HG02852 (cell line): ENCODE data around the gene PRRX2.
"Not testable (repeated sequence)": the region's sequence is repeated elsewhere in the genome, so short reads cannot be mapped to it uniquely, and the experiment has no call there.

Source experiments
- ATAC-seq: cut with Tn5 transposase; IDR thresholded peaks from one replicate; pipeline ENCODE4 v1.9.1; 2021; ENCODE audit warnings: mild to moderate bottlenecking, moderate library complexity; ENCODE audit not compliant: unreplicated experiment

Gene PRRX2

DNA sequence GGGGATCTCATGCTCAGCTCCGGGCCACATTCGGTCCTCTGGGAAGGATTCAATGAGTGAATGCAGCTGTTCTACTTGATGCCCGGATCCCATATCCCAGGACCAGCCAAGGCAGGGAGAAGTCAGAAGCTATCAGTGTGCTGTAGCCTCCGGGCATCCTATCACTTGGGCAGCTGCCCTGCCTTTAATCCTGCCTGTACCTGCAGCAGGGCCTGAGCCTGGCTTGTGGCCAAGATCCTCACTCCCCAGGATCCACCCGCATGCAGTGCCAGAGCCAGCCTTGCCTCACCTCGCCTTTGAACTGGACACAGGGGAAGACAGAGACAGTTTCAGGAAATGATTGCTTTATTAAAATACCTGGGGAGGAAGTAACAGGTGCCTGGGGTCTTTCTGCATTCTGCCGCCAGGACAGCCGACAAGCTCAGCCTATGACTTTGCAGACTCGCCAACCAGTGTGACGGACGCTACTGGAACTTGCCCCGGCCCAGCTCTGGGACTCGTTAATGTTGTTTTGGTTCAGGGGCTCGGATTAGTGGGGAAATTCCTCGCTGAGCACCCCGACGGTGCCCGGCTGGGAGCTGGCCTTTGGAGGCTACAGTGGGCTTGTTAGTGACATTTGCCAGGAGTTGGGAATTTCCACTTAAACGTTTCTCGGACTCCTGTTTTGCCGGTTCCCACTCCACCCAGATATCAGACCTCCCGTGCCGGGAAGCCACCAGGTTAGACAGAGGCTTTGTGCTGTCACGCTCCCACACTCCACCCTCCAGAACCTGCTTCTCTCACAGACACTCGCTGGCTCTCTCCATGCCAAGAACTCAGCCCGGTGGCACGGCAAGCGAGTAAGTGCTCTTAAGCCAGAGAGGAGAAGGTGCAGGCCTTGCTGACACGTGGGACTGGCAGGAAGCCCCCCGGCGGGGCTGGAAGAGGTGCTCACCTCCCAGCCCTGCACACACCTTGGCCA is 86.7 kb downstream of the PRRX2 start:
- ATAC-seq, result no peak

DNA sequence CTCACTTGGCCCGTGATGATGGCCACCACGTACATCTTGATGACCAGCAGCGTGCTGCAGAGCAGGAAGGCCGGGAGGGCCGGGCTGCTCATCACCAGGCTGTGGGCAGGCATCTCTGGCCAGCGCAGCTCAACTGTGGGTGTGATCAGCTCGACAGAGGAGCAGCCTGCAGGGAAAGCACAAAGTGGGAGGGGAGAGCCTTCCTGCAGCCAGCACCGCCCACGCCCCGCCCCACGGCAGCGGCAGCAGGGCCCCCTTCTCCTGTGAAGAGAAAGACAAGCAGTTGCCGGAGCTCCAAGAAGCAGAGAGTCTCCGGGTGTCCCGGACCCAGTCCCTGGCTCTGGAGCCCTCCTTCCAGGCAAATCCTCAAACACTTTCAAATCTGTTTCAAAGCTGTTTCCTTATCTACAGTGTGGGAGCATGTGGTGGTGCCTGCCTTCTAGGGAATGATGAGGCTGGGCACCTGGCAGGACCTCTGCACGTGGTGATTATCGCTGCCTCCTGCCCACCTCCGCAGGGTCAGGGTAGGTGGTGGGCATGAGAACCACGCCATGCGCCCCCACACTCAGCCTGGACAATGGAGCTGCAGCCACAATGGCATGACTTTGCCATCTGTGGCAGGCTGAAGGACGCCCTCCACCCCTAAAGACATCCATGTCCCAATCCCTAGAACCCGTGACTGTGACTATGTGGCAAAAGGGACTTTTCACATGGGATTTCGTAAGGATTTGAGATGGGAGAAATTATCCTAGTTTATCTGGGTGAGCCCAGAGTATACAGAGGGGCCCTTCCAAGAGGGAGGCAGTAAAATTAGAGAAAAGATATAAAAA is 87.7 kb downstream of the PRRX2 start, which contains the start of gene PTGES:
PTGES (minus strand) TSS at position 143 of the 830 bp plus-strand sequence; CDS start at position 113, 30 bp downstream.
- ATAC-seq, result no peak

DNA sequence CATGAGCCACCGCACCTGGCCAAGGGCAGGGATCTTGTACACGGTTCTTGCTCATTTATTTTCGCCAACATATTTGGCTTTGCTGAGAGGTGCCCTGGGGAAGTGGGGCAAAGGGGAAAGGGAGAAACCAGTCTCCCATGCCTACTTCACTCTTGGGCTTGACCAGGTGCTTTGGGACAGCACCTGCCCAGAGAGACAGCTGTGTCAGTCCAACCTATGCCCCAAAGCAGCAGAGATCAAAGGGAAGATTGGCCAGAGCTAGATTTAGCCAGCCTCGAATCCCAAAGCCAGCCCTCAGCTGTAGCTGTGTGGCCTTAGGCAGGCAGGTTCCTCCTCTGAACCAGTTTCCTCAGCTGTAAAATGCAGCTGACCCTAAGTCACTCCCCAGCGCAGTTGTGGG is 89.7 kb downstream of the PRRX2 start:
- no peak for ATAC-seq

DNA sequence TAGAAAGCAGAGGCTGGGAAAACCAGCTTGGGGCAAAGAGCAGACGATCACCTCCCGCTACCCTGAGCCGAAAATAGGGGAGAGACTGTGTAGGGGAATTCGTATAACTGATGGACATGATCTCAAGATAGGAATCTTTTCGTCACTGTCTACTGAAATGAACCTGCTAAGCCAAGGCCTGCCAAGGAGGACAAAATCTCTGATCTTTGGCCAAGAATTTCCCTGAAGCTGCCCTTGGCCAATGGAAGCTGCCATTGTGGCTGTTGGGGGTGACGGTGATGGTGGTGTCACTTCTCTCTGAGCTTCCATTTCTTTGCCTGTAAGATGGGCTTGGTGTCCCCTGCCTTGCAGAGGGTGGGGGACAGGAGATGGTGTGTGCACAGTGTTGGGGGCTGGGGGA is 90.7 kb downstream of the PRRX2 start:
- ATAC-seq, result no peak

DNA sequence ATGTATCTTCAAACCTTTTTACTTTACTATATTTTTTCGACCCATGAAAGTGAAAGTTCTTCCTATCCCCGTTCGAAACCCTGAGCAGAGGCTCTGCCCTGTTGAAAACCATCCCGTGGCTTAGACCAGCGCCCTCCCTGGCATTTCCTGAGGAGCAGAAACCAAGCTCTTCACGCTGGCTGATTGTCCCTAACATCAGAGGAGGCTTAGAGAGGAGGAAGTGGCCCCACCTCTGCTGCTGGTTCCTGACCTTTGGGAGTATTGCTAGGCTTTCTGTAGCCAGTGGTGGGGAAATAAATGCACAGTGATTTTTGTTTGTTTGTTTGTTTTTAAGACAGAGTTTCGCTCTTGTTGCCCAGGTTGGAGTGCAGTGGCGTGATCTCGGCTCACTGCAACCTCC is 91.6 kb downstream of the PRRX2 start:
- ATAC-seq, result no peak

DNA sequence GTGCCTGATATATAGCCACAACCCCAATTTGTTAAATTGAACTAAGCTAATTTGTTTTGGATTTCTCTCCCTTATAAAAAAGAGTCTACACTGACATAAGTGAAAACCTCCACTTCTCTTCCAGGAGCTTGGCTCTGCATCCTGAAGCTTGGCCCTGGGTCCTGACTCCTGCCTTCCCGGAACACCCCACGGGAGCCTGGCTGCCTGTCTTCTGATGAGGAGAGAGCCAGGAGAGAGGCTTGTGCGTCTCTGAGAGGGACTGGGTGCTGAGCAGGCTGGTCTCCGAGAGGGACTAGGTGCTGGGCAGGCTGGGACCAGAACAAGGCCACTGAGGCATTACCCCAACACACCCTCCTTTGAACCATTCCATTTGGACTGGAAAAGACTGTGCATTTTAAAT is 93.9 kb downstream of the PRRX2 start:
- no peak for ATAC-seq

DNA sequence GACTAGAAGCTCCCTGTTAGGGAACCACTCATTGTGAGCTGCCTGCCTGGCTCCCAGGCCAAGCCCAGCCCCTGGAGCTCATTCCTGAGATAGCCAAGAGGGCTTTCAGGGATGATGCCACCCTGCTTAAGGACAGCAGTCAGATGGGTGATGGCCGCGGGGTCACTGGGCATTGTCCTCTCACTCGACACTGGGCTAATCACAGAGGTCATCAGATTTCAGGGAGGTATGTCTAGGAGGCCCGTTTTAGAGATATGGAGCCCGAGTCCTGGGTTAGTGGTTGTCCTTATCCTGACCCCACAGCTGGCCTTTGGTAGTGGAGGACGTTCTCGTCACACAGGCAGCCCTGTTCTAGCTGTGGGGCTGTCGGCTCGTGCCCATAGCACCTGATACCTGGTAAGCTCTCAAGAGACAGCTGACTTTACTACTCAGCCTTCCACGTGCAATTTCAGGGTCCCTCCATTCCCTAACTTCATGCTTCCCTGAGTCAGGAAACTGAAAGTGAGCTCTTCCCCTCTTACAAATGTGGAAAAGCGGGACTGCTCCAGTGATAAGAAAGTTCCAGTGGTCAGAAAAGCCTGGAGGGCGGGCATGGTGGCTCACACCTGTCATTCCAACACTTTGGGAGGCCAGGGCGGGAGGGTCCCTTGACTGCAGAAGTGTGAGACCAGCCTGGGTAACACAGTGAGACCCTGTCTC is 94.5 kb downstream of the PRRX2 start:
- no peak for ATAC-seq

DNA sequence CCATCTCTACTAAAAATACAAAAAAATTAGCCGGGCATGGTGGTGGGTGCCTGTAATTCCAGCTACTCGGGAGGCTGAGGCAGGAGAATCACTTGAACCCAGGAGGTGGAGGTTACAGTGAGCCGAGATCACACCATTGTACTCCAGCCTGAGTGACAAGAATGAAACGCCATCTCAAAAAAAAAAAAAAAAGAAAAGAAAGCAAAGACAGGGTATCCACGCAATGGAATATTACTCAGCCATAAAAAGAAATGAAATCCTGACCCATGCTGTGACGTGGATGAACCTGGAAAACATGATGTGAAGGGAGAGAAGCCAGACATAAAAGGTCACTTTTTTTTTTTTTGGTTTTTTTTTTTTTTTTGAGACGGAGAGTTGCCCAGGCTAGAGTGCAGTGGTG is 95.3 kb downstream of the PRRX2 start:
- not testable (repeated sequence) for ATAC-seq

DNA sequence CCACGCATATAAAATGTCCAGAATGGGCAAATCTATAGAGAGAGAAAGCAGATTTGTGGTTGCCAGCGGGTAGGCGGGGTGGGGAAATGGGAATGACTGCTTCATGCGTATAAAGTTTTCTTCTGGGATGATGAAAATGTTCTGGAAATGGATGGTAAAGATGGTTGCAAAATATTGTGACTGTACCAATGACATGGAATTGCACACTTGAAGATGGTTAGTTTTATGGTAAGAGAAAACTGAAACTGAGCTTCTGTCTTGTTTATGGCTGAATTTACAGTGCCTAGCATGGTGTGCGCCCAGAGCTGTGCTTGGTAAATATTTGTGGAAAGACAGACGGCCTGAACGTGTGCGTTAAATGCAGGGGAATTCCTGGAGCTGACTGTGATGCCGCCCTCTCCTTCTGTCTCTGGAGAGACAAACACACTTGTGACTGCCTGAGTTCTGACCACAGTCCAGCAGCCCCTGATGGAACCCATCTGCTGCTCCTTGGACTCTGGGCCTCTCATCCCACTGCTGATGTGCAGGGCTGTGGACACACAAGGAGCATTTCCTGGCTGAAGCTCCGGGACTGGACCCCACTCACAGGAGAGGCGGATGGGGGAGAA is 96.0 kb downstream of the PRRX2 start:
- ATAC-seq, result no peak

DNA sequence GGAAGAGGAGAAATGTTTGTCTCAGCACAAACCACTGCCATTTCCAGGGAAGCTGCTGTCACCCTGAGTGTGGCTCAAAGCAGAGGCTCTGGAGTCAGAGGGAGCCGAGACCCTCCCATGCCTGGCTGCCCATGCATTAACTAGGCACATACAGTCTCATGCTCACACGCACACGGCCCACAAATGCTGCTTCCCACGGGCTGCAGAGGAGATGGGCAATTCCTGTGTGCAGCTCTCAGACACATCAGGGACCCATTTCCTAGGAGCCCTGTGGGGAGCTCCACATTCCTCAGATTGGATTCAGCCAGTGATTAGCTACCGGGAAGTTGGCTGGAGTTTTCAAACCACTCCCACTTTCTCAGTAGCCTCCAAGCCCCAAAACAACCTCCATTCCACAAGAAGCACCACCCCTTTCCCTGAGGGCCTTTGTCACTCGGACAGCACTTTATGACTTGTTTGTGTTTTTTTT is 96.5 kb downstream of the PRRX2 start:
- ATAC-seq, result no peak

DNA sequence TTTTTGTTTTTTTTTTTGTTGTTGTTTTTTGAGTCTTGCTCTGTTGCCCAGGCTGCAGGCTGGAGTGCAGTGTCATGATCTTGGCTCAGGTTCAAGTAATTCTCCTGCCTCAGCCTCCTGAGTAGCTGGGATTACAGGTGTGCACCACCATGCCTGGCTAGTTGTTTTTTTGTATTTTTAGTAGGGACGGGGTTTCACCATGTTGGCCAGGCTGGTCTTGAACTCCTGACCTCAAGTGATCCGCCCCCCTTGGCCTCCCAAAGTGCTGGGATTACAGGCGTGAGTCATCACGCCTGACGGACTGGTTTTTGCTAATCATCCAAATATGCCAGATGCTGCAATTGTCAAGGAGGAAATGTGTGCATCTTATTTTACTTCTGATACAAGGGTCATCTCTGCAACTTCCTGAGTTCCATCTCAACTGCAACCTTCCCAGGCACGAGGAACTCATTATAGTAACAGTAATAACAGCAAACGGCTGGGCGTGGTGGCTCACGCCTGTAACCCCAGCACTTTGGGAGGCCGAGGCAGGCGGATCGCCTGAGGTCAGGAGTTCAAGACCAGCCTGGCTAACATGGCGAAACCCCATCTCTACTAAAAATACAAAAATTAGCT is 97.0 kb downstream of the PRRX2 start:
- not testable (repeated sequence) for ATAC-seq

DNA sequence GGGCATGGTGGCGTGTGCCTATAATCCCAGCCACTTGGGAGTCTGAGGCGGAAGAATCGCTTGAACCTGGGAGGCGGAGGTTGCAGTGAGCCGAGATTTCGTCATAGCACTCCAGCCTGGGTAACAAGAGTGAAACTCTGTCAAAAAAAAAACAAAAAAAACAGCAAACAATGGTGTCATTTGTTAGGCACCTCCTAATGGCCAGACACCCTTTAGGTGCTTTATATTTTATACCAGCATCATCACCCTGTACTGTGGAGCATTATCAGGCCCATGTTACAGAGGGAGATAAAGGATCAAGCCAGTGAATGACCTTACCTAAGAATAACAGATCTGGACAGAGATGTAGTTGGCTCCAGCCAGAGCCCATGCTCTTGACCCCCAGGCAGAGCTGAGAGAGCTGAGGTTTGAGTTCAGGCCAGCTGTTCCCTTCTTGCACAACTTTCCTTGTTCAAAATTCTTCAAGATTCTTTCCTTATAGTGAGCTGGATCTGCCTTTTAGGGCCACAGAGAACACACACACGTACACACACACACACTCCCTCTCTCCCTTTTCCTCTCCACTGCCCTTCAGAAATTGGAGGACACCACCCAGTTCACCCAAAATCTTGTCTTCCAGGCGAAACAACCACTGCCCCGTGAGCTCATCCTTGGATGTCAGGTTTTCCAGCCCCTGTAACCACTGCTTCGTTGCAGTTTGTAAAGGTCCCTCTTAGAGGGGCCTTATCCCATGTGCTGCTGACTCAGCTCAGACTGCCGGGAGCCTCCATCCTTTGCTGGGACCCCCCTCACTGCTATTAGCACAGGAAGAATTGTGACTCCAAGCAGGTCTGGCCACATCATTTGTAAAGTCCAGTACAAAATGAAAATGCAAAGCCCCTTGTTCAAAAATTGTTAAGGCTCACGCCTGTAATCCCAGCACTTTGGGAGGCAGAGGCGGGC is 97.8 kb downstream of the PRRX2 start:
- no peak for ATAC-seq

DNA sequence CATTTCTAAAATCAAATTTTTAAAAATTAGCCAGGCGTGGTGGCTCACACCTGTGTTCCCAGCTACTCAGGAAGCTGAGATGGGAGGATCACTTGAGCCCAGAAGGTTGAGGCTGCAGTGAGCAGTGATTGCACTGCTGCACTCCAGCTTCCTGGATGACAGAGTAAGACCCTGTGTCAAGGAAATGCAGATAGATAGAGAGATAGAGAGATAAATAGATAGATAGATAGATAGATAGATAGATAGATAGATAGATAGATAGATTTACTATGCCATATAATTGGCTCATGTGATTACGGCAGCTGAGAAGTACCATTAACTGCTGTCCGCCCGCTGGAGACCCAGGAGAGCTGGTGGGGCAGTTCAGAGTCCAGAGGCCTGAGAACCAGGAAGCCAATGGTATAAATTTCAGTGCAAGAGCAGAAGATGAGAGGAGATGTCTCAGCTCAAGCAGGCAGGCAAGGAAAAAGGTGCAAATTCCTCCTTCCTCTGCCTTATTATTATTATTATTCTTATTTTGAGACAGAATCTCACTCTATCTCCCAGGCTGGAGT is 100.4 kb downstream of the PRRX2 start:
- no peak for ATAC-seq

DNA sequence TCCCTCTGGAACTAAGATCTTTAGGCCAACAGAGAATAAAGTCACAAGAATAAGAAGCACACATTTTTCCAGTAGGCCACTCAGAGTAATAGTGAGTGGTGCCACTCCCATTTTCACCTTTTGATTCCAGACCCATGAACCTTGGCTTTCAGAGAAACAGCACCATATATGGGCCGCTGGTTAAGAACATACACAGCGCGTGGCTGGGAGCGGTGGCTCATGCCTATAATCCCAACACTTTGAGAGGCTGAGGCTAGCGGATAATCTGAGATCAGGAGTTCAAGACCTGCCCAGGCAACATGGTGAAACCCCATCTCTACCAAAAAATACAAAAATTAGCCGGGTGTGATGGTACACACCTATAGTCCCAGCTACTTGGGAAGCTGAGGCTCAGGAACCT is 103.0 kb downstream of the PRRX2 start:
- ATAC-seq, result no peak

DNA sequence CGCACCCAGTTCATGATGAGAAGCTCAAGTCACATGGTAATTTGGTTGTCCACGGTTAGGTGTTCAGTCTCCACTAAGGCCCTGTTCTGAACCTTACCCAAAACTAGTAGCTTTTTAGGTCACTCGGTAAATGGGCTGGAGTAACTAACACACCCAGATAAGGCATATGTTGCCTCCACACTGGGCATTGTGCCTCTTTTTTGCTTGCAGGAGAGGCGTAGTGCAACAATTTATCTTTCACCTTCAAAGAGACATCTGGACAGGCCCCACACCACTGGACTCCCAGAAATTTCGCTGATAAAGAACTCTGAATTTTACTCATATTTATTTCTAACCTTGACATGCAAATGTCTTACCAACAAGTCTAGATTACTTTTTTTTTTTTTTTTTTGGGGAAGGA is 104.2 kb downstream of the PRRX2 start:
- no peak for ATAC-seq

DNA sequence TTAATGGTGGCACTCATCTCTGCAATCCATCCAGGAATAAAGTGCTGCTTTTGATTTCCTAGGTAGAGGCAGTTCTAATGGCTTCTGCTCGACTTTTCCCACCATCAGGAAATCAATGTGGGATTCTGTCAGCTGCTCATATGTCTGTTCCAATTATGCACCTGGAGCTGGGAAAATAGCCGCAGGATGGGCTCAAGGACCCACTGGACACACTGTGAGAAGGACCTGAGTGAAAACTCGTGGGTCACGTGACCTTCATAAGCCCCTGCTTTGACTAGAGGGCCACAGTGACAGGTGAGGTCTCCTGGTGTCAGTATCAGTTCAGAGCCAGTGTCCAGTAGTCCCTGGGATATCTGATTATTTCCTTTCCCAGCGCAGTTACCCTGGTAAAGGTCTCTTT is 105.3 kb downstream of the PRRX2 start:
- no peak for ATAC-seq
